Stomach (tissue), 9 donors: ENCODE measurements around the gene CORO7. TPM values are rescaled to one million over a fixed set of nuclear protein-coding genes. Genes with fewer than 3 reads are reported as not detected.
A peak's percentile ranks its signal among the peaks of the same experiment; 100 is the strongest.

Source experiments
- DNase-seq, 2 donors: peaks; one replicate each; pipeline versions ENCODE4 v3.0.0 to v3.0.0-alpha.2; 2013 to 2019
- H3K27ac ChIP-seq, 5 donors: fragments of 200-600 bp in 4 of 5; sonication (generic) in 4 of 5; one replicate each; pipeline ENCODE4 v1.5.1; 2013 to 2019; ENCODE audit warnings: mild to moderate bottlenecking in 1 of 5, moderate library complexity in 1 of 5
- H3K27me3 ChIP-seq, 3 donors: fragments of 200-600 bp; sonication (generic); one replicate each; pipeline ENCODE4 v1.5.1; 2017 to 2019; ENCODE audit warnings: mixed run types in 1 of 3
- H3K36me3 ChIP-seq, 4 donors: fragments of 200-600 bp; sonication (generic); 1 replicate in 3 of 4; 2 replicates in 1 of 4; pipeline ENCODE4 v1.5.1; 2016 to 2019
- H3K4me1 ChIP-seq, 4 donors: fragments of 200-600 bp; sonication (generic); one replicate each; pipeline ENCODE4 v1.5.1; 2016 to 2019
- H3K4me3 ChIP-seq, 4 donors: fragments of 200-600 bp; sonication (generic) in 3 of 4; one replicate each; pipeline ENCODE4 v1.5.1; 2016 to 2019; ENCODE audit warnings: mild to moderate bottlenecking in 1 of 4
- H3K9me3 ChIP-seq, 4 donors: fragments of 200-600 bp; sonication (generic); one replicate each; pipeline ENCODE4 v1.5.1; 2016 to 2019
- EP300 ChIP-seq: sonication (generic); formaldehyde crosslinking; IDR thresholded peaks from one replicate; pipeline ENCODE4 v1.6.1; 2017; ENCODE audit warnings: antibody characterized with exemption
- POLR2A ChIP-seq, 4 donors: fragments of 450-650 bp; IDR thresholded peaks; one replicate each; pipeline ENCODE4 v1.6.1; 2016; ENCODE audit warnings: antibody characterized with exemption in 4 of 4, control low read depth in 2 of 4, mild to moderate bottlenecking in 1 of 4, moderate library complexity in 1 of 4
- POLR2AphosphoS5 ChIP-seq, 3 donors: sonication (generic); formaldehyde crosslinking; IDR thresholded peaks; one replicate each; pipeline ENCODE4 v1.6.1; 2016; ENCODE audit warnings: antibody characterized with exemption in 3 of 3
- WGBS, 5 donors: extraction: QIAGEN DNeasy Blood & Tissue Kit in 3 of 5; methylation state at CpG; one replicate each; pipeline versions ENCODE4 v1.1.5 to v1.1.7; 2013 to 2018; 5-methylcytosine and 5-hydroxymethylcytosine counted together
- intact Hi-C: fragments of 100-400 bp; cut with DNase I; formaldehyde crosslinking; loops from one replicate; pipeline ENCODE4 v1.15.1; 2023; ENCODE audit warnings: low total_unique reads
- polyA plus RNA-seq, 3 donors: library from polyadenylated mRNA; stranded (reverse); fragments of 200-250 nt; gene quantifications; one replicate each; pipeline ENCODE4 v1.2.3, GENCODE V29; 2013
- total RNA-seq, 5 donors: library from RNA; depleted of rRNA; stranded (reverse); fragments of >200 nt; gene quantifications; one replicate each; pipeline versions ENCODE4 v1.1.0 to v1.2.3, GENCODE V29; 2014 to 2016
- TF ChIP-seq, protein P1 (sequence below), 7 experiments: fragments of 450-650 bp in 4 of 7; fragments of 200-600 bp in 3 of 7; sonication (generic) in 3 of 7; IDR thresholded peaks; one replicate each; pipeline ENCODE4 v1.5.1; 2016 to 2019; ENCODE audit warnings: antibody characterized with exemption in 7 of 7, control low read depth in 2 of 7, mild to moderate bottlenecking in 1 of 7
- donor health status: healthy with polysubstance abuse.
- donor health status: Bipolar disorder and iron deficiency.
- donor health status: healthy.

The CORO7 gene
- total and polyA plus RNA-seq, 8 donors = 12.5 to 173 (median 17.3) TPM

DNA sequence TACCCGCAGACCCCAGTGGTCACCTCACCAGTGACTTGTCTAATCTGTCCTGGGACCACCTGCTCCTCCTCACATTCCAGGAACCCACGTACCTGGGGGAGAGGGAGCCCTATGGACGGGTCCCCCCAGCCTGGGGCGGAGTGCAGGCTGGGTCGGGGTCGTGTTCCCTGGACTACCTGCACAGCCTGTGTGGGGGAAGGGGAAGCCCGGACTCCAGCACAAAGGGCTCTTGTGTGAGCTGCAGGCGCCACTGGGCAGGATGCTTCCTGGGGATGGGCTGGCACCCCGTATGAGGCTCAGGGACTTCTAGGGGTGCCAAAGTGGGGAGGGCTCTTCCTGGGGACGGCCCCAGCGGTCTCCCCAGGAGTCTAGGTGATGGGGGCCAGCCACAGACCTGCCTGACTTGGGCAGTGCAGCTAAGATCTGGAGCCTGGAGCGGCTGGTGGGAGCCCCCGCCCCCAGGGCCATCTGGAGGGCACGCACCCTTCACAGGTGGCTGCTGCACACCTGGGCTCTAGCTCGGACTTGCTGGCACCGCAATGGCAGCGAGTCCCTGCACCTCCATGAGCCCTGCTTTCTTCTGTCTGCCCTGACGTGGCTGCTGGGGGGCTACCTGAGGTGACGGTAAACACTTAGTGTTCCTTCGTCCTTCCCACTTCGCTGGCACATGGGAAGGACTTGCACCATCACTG lies 37.3 kb downstream of the CORO7 start:
- H3K4me3 ChIP-seq = no peak overlapping the region
- intact Hi-C loops = no loop called here
- H3K36me3 ChIP-seq = peaks cover 30 to 47% (median 42%) of the 10 kb centered on the region in 4 donors
- no peaks in the 10 kb centered on the region for H3K9me3 ChIP-seq
- no peaks in the 10 kb centered on the region for H3K27me3 ChIP-seq
- DNase-seq = no peak
- peak overlapping the region in 4 of 5 donors; percentile 27 to 93 (median 88) for H3K27ac ChIP-seq
- TF ChIP-seq POLR2AphosphoS5 (IDR thresholded peaks at IDR 0.05) (no peak), POLR2A (IDR thresholded peaks at IDR 0.05) (no peak)
- TF ChIP-seq, protein P1, sequence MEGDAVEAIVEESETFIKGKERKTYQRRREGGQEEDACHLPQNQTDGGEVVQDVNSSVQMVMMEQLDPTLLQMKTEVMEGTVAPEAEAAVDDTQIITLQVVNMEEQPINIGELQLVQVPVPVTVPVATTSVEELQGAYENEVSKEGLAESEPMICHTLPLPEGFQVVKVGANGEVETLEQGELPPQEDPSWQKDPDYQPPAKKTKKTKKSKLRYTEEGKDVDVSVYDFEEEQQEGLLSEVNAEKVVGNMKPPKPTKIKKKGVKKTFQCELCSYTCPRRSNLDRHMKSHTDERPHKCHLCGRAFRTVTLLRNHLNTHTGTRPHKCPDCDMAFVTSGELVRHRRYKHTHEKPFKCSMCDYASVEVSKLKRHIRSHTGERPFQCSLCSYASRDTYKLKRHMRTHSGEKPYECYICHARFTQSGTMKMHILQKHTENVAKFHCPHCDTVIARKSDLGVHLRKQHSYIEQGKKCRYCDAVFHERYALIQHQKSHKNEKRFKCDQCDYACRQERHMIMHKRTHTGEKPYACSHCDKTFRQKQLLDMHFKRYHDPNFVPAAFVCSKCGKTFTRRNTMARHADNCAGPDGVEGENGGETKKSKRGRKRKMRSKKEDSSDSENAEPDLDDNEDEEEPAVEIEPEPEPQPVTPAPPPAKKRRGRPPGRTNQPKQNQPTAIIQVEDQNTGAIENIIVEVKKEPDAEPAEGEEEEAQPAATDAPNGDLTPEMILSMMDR (IDR thresholded peaks at IDR 0.05) = no peak
- 68 to 84% (median 78%) methylated on average over 6 to 21 of the region's 21 CpGs for WGBS, 5 donors
- H3K4me1 ChIP-seq = peaks cover 50 to 79% (median 63%) of the 10 kb centered on the region in 4 donors

DNA sequence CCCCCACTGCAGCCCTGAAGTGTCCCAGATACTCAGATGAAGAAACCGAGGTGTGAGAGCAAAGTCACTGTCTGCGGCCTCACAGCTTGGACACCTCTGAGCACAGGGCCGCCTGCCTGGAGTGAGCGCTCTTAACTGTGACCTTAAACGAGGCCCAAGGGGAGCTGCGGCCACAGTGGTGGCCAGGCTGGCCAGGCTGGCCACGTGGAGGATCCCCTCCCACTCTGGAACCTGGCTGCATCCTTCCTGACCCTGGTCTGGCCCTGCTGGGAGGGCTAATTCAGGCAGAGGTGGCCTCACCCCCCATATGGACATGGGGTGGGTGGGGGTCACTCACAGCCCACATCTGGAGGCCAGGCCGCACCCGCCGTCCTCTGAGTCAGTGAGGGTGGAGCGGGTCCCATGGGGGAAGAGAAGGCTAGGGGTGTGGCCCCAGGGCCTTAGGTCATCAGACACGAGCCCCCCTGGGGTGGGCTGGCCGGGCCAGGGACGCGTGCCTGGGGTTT lies 38.2 kb downstream of the CORO7 start:
- 61 to 76% (median 69%) methylated on average over 7 to 15 of the region's 15 CpGs for WGBS, 5 donors
- peaks cover 59 to 88% (median 72%) of the 10 kb centered on the region in 4 donors for H3K4me1 ChIP-seq
- H3K4me3 ChIP-seq = no peak overlapping the region
- peak overlapping the region; percentile 15 to 93 (median 86) for H3K27ac ChIP-seq
- DNase-seq = no peak
- peaks cover 22 to 38% (median 33%) of the 10 kb centered on the region in 4 donors for H3K36me3 ChIP-seq
- intact Hi-C loops = no loop called here
- TF ChIP-seq POLR2AphosphoS5 (IDR thresholded peaks at IDR 0.05) (no peak), EP300 (no peak), POLR2A (IDR thresholded peaks at IDR 0.05) (no peak)
- TF ChIP-seq, protein P1 (IDR thresholded peaks at IDR 0.05) = no peak
- no peaks in the 10 kb centered on the region for H3K27me3 ChIP-seq
- H3K9me3 ChIP-seq = no peaks in the 10 kb centered on the region

DNA sequence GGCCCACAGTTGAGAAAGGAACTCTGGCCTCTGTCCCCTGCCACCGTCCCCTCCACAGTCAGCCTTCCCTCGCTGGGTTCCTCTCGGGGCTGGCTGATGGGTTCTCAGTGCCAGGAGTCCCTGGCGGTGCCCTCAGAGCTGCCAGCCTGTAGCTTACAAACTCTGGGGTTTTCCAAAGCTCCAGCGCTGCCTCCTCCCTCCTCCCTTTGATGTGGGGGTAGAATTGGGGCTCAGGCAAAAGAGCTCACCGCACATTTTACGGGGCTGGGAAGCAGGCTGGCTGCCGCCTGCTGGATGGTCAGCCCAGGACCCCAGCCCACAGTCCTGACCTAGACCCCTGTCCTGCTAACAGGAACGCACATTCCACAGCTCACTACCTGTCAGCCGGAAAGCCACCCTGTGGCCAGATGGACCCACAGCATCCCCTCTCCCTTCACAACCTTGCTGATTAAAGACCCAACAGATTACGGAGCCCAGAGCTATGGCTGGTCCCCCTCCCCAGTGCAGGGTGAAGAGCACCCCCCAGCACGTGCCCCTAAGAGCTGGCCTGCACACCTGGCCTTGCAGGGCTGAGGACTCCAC lies 38.7 kb downstream of the CORO7 start:
- WGBS, 5 donors = 42 to 68% (median 49%) methylated on average over 7 to 12 of the region's 12 CpGs
- Histone ChIP-seq H3K27me3 (no peaks in the 10 kb centered on the region), H3K27ac (peak overlapping the region; percentile 15 to 93 (median 86)), H3K4me1 (peaks cover 64 to 93% (median 77%) of the 10 kb centered on the region in 4 donors), H3K36me3 (peaks cover 20 to 33% (median 27%) of the 10 kb centered on the region in 4 donors), H3K9me3 (no peaks in the 10 kb centered on the region), H3K4me3 (no peak overlapping the region)
- DNase-seq = peak in 1 of 2 donors; percentile 53
- intact Hi-C loops = no loop called here
- TF ChIP-seq POLR2AphosphoS5 (IDR thresholded peaks at IDR 0.05) (no peak), EP300 (no peak)
- TF ChIP-seq, protein P1 (IDR thresholded peaks at IDR 0.05) = no peak

DNA sequence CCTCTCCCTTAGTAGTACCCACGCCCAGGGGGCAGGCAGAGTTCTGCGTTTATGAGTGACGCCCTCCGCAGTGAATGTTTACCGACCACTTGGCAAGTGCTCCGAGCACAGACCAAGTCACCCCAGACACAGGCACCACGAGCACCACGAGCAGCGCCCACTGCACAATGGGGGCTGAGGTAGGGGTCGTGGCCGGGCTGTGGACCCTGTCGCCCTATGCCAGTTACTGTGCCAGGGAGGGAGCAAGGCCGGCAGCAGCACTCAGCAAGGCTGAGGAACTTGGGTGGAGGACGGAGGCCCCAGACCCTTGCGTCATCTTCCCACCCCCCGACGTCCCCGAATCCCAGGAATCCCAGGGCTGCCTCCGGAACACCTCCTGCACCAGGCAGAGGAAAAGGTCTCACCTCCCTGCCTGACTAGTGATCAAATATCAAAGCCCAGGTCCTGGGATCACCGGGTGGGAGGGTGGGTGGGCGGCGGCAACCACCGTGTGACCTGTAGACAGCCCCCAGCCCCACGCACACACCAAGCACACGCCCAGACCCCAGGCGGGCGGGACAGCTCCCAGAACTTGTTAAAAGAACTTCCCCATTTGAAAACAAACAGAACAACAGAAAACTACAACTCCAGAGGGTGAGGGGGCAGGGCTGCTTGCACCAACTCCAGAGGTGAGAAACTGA lies 39.4 kb downstream of the CORO7 start:
- Histone ChIP-seq H3K36me3 (peaks cover 14 to 26% (median 21%) of the 10 kb centered on the region in 4 donors), H3K4me1 (peaks cover 71 to 97% (median 84%) of the 10 kb centered on the region in 4 donors)
- WGBS, 5 donors = 35 to 57% (median 47%) methylated on average over 8 to 27 of the region's 27 CpGs

More for the DNA sequence above, 39.4 kb downstream of the CORO7 start:
- DNase-seq = no peak
- intact Hi-C loops = no loop called here
- TF ChIP-seq EP300 (no peak), POLR2AphosphoS5 (IDR thresholded peaks at IDR 0.05) (no peak), POLR2A (IDR thresholded peaks at IDR 0.05) (no peak)
- TF ChIP-seq, protein P1 (IDR thresholded peaks at IDR 0.05) = no peak
- H3K27ac ChIP-seq = peak overlapping the region; percentile 15 to 93 (median 86)
- no peaks in the 10 kb centered on the region for H3K27me3 ChIP-seq
- no peaks in the 10 kb centered on the region for H3K9me3 ChIP-seq
- H3K4me3 ChIP-seq = peak overlapping the region in 2 of 4 donors; percentile 12 to 14
